ENCODE data around the gene ALDH3A1. TPM values are rescaled to one million over a fixed set of nuclear protein-coding genes. Genes with fewer than 3 reads are reported as not detected.

ALDH3A1 gene
- total and polyA plus RNA-seq, 10 of the 15 experiments (the other 5 are each of a cell fraction or from before 2014, with no cell fraction given) = 0.20 TPM; not detected in 9

- Histone ChIP-seq H3K9ac (ENCODE audit: control insufficient read depth, insufficient read depth, low read length) (no peak overlapping the region), H3K9me3 (replicated peaks; ENCODE audit: control insufficient read depth, insufficient read depth, low read length) (no peaks in the 10 kb centered on the region), H3K27ac (ENCODE audit: control insufficient read depth, insufficient read depth) (no peak overlapping the region), H2AFZ (ENCODE audit: control insufficient read depth, low read depth, low read length) (no peak overlapping the region), H4K20me1 (ENCODE audit: control insufficient read depth, insufficient read depth) (no peaks in the 10 kb centered on the region), H3K4me1 (ENCODE audit: control insufficient read depth, insufficient read depth, low read length) (no peaks in the 10 kb centered on the region), H3K27me3 (replicated peaks in 1 of 2; ENCODE audit: control insufficient read depth in 2 of 2, insufficient read depth in 2 of 2, low read length in 1 of 2) (peaks cover 1 to 2% of the 10 kb centered on the region in 2 experiments; a peak in 2 of 4 replicates), H3K4me3 (no peak overlapping the region), H3K36me3 (ENCODE audit: control insufficient read depth in 2 of 2, insufficient read depth in 2 of 2, low read length in 1 of 2) (no peaks in the 10 kb centered on the region), H3K4me2 (ENCODE audit: control insufficient read depth, insufficient read depth) (no peak overlapping the region), H3K79me2 (ENCODE audit: control insufficient read depth, insufficient read depth, low read length) (no peaks in the 10 kb centered on the region)
- in situ Hi-C loops (cut with MboI) = no loop called here
- no peak for FAIRE-seq
- no peak for ATAC-seq
- BruUV-seq (replicated peaks) = no TSS peak
- CTCF ChIA-PET = no interaction called here
- SMC1A ChIA-PET (ENCODE audit: uncharacterized antibody, unreplicated experiment) = no interaction called here
- intact Hi-C loops (cut with micrococcal nuclease; ENCODE audit: unreplicated experiment) = no loop called here
- 23% methylated on average over 5 of the region's 5 CpGs for WGBS (ENCODE audit: insufficient coverage, insufficient replicate concordance, low lambda C conversion rate, missing lambda C conversion rate)
- RAD21 ChIA-PET (ENCODE audit: unreplicated experiment) = no interaction called here
- no peak for DNase-seq (ENCODE audit: low read depth, low spot score)
- POLR2A ChIA-PET = no interaction called here
- TF ChIP-seq NBN (IDR thresholded peaks at IDR 0.05) = no peak
- no peak for TF ChIP-seq NFYB (IDR thresholded peaks at IDR 0.05; ENCODE audit: insufficient read depth, low read depth, low read length)
- TF ChIP-seq POLR2AphosphoS5 (IDR thresholded peaks at IDR 0.05; ENCODE audit: low read length) = no peak
- no peak for TF ChIP-seq NR2F1 (conservative IDR thresholded peaks at IDR 0.05)
- no peak for TF ChIP-seq ZBTB11 (CRISPR knock-in tag; IDR thresholded peaks at IDR 0.05)
- no peak for TF ChIP-seq MTA2 (IDR thresholded peaks at IDR 0.05; ENCODE audit: low read depth)
- TF ChIP-seq ELK1 (IDR thresholded peaks at IDR 0.05; ENCODE audit: low read depth, low read length) = no peak
- no peak for TF ChIP-seq PBX3 (IDR thresholded peaks at IDR 0.05; ENCODE audit: insufficient replicate concordance, low read depth, low read length)
- TF ChIP-seq TAF1 (IDR thresholded peaks at IDR 0.05; ENCODE audit: borderline replicate concordance, low read depth, low read length) = no peak
- no peak for TF ChIP-seq ZBED1 (IDR thresholded peaks at IDR 0.05; ENCODE audit: borderline replicate concordance)
- TF ChIP-seq JUNB (IDR thresholded peaks at IDR 0.05) = no peak
- TF ChIP-seq GABPA (IDR thresholded peaks at IDR 0.05; ENCODE audit: low read depth) = no peak
- TF ChIP-seq GATAD2B (conservative IDR thresholded peaks at IDR 0.05; ENCODE audit: low read depth) = no peak
- TF ChIP-seq ZBTB4 (CRISPR knock-in tag; IDR thresholded peaks at IDR 0.05) = no peak
- no peak for TF ChIP-seq SIX5 (IDR thresholded peaks at IDR 0.05; ENCODE audit: low read depth, low read length, severe bottlenecking)
- no peak for TF ChIP-seq ZNF274 (IDR thresholded peaks at IDR 0.05; ENCODE audit: insufficient read depth, insufficient read length)
- no peak for TF ChIP-seq FOXM1 (IDR thresholded peaks at IDR 0.05; ENCODE audit: low read depth, low read length)
- no peak for TF ChIP-seq EP300 (IDR thresholded peaks at IDR 0.05; ENCODE audit: borderline replicate concordance in 1 of 2, control insufficient read depth in 1 of 2, low read depth in 2 of 2, low read length in 2 of 2)
Observed at GRCh38 chr17:19720210-19720475, 28.0 kb downstream of the ALDH3A1 start.

Measured in GM12878 (cell line).